BE2C (cell line): ENCODE measurements around the gene DDN.

Experiments
- DNase-seq: peaks from one replicate; pipeline ENCODE4 v3.0.0-alpha.2; 2020
- H3K27me3 ChIP-seq: fragments of 250-450 bp; sonication (Bioruptor Pico); 2 replicates; pipeline ENCODE4 v1.5.1; 2020; ENCODE audit warnings: mild to moderate bottlenecking
- H3K36me3 ChIP-seq: fragments of 250-450 bp; sonication (Bioruptor Pico); 2 replicates; pipeline ENCODE4 v1.5.1; 2020; ENCODE audit warnings: mild to moderate bottlenecking
- H3K4me1 ChIP-seq: fragments of 250-450 bp; sonication (Bioruptor Pico); 2 replicates; pipeline ENCODE4 v1.5.1; 2020
- H3K4me3 ChIP-seq: 2 replicates; pipeline ENCODE4 v1.5.1; 2011; ENCODE audit warnings: low read depth, low read length
- H3K9me3 ChIP-seq: fragments of 250-450 bp; sonication (Bioruptor Pico); 2 replicates; pipeline ENCODE4 v1.5.1; 2020
- CTCF ChIP-seq: IDR thresholded peaks from 2 replicates; pipeline ENCODE4 v1.5.1; 2012; ENCODE audit warnings: mild to moderate bottlenecking, low read depth, low read length

DDN gene

DNA sequence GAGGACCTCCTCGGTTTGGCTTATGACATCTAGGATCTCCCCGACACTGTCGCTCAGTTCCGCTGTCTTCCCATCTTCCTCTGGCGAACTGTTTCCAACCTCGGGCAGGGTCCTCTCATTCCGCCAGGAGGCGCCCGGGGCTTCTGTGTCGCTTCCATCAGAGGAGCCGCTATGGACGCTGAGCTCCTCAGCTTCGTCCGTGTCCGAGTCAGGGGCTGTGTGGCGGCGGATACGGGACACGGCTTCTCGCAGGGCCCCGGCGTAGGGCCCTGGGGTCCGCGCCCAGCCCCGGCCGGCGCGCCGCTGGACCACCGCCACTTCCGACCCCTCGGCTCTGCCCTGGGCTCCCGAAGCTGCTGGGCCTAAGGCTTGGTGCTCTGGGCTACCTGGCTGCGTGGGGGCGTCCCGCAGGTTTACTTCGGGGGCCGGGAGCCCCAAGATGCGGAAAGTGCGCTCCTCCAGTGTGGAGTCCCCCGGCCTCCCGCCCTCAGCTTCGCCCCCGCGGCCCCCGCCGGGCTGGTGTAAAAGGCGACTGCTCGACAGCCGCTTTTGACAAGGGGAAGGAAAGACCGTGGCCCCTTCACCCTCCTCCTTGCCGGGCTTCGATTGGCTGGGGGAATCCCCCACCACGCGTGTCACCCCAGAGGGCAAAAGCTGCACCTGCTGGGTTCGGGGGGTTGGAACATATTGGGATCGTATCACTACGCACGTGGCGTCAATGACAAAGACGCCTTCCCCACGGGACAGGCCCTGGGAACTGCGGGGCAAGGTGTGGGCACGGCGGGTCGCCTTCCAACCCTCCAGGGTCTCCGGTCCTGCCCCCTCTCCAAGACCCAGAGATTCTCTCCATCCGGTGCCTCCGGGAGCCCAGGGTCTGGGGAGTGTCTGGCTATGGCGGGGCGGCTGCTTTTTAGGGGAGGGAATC is 2.1 kb downstream of the DDN start:
- H3K4me3 ChIP-seq = peak overlapping the region; percentile 89
- no peaks in the 10 kb centered on the region for H3K9me3 ChIP-seq
- H3K27me3 ChIP-seq = no peaks in the 10 kb centered on the region; the same call in 1 of the 2 replicates
- DNase-seq = peak; percentile 91
- no peaks in the 10 kb centered on the region for H3K4me1 ChIP-seq
- peak; percentile 88 for TF ChIP-seq CTCF
- H3K36me3 ChIP-seq = no peaks in the 10 kb centered on the region

GRCh38 chr12:48995086-48995879 is 3.9 kb downstream of the DDN start:
- Histone ChIP-seq H3K27me3 (no peaks in the 10 kb centered on the region; the same call in 1 of the 2 replicates), H3K36me3 (no peaks in the 10 kb centered on the region), H3K9me3 (no peaks in the 10 kb centered on the region), H3K4me1 (no peaks in the 10 kb centered on the region), H3K4me3 (no peak overlapping the region; the same call in 1 of the 2 replicates)
- TF ChIP-seq CTCF = peak; percentile 80
- DNase-seq = peak; percentile 92

DNA sequence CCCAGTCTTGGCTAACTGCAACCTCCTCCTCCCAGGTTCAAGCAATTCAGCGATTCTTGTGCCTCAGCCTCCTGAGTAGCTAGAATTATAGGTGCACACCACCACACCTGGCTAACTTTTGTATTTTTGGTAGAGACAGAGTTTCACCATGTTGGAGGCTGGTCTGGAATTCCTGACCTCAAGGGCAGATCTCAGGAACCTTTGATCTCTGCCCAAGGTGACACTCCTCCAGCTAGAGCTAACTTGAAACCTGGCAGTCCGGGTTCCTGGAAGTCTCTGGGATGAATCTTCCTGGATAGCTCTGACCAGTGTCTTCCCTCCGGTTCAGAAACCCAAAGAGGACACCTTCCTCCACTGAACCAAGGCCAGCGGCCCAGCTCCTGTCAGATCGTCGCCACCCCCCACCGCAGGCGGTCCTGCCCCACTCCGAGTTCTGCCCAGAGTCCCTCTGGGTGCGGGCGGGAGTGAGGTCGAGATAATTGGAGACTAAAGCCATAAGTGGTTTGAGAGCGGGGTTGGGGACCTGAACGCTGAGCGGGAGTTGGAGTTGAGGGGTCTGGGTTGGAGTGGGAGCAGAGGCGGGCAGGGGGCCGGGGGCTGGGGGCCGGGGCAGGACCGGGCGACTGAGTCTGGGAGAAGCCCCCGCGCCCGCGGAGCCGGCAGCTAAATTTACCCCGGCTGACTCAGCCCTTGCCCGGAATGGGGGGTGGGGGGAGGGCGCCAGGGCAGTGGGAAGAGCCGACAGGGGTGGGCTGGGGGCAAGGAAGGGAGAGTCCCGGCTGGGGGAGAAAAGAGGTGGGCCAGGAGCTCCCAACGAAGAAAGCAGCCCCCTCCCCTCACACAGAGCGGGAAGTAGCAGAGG is 4.7 kb downstream of the DDN start:
- DNase-seq = no peak
- Histone ChIP-seq H3K27me3 (no peaks in the 10 kb centered on the region; the same call in 1 of the 2 replicates), H3K9me3 (no peaks in the 10 kb centered on the region), H3K4me3 (no peak overlapping the region), H3K4me1 (no peaks in the 10 kb centered on the region), H3K36me3 (no peaks in the 10 kb centered on the region)
- no peak for TF ChIP-seq CTCF

GRCh38 chr12:48993787-48994186 is 5.4 kb downstream of the DDN start:
- H3K9me3 ChIP-seq = no peaks in the 10 kb centered on the region
- no peak for TF ChIP-seq CTCF
- H3K27me3 ChIP-seq = peaks cover 4% of the 10 kb centered on the region; the same call in 1 of the 2 replicates
- H3K36me3 ChIP-seq = no peaks in the 10 kb centered on the region
- no peak overlapping the region for H3K4me3 ChIP-seq
- no peaks in the 10 kb centered on the region for H3K4me1 ChIP-seq
- DNase-seq = no peak

DNA sequence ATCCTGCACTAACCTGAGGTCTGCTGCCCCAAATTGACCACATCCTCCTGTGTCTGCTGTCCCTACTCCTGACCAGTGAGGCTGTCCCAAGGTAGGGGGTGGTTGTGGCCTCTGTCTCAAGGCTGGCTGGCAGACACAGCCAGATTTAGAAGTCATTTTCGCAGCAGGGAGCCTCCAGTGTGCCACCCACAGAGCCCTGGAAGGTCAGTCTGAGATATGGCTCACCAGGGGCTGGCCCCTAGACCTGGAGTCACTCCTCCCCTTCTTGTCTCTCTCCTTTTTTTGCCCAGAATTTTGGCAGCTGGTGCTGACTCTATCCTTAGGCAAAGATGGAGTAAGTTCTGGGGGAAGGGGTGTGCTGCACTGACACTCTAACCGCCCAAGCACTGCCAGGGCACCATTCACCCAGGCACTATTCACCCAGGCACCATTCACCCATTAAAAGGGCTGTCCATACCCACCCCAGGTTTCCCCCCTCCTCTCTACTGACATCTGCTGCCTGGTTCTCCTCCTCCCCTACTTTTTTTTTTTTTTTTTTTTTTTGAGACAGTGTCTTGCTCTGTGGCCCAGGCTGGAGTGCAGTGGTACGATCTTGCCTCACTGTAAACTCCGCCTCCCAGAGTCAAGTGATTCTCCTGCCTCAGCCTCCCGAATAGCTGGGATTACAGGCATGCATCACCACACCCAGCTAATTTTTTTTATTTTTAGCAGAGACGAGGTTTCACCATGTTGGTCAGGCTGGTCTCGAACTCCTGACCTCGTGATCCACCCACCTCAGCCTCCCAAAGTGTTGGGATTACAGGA is 7.7 kb downstream of the DDN start:
- Histone ChIP-seq H3K27me3 (peaks cover 4% of the 10 kb centered on the region; the same call in 1 of the 2 replicates), H3K4me3 (no peak overlapping the region), H3K9me3 (no peaks in the 10 kb centered on the region), H3K36me3 (no peaks in the 10 kb centered on the region), H3K4me1 (no peaks in the 10 kb centered on the region)
- TF ChIP-seq CTCF = no peak
- no peak for DNase-seq
